Activated CD4-positive, alpha-beta memory T cell treated with anti-CD3 and anti-CD28 coated beads for 36 hours (primary cell): ENCODE measurements around the gene DENND5A. TPM values are rescaled to one million over a fixed set of nuclear protein-coding genes. Genes with fewer than 3 reads are reported as not detected.

Experiments
- CTCF ChIA-PET: fragments of 350-600 bp; sonication (Branson Sonifier 250); formaldehyde crosslinking; loops from one replicate; lab custom pipeline; 2021; ENCODE audit warnings: antibody characterized with exemption, inconsistent platforms; lab: Charles Lee
- POLR2A ChIA-PET: fragments of 350-600 bp; sonication (Branson Sonifier 250); formaldehyde crosslinking; loops from one replicate; lab custom pipeline; 2021; ENCODE audit warnings: antibody characterized with exemption; lab: Charles Lee
- DNase-seq: peaks from one replicate; pipeline ENCODE4 v3.0.0-alpha.2; 2020
- H3K27ac Mint-ChIP-seq: one replicate; pipeline ENCODE4 v1.8.0; 2021; ENCODE audit warnings: mixed read lengths
- H3K27me3 Mint-ChIP-seq: one replicate; pipeline ENCODE4 v1.8.0; 2021; ENCODE audit warnings: mixed read lengths
- H3K36me3 Mint-ChIP-seq: one replicate; pipeline ENCODE4 v1.8.0; 2021; ENCODE audit warnings: mixed read lengths
- H3K4me1 Mint-ChIP-seq: one replicate; pipeline ENCODE4 v1.8.0; 2021; ENCODE audit warnings: low read depth, mixed read lengths
- H3K4me3 Mint-ChIP-seq: one replicate; pipeline ENCODE4 v1.8.0; 2021; ENCODE audit warnings: mild to moderate bottlenecking, mixed read lengths
- H3K9me3 Mint-ChIP-seq: one replicate; pipeline ENCODE4 v1.8.0; 2021; ENCODE audit warnings: mixed read lengths
- intact Hi-C: fragments of 100-400 bp; cut with micrococcal nuclease; formaldehyde crosslinking; loops from one replicate; pipeline ENCODE4 v1.15.1; 2023
- total RNA-seq, 2 experiments: library from RNA; stranded (reverse); gene quantifications; one replicate each; pipeline ENCODE4 v1.2.3, GENCODE V29; 2021

DENND5A gene
- 10 to 100 TPM; 41.3 to 41.9 TPM for total RNA-seq

DNA sequence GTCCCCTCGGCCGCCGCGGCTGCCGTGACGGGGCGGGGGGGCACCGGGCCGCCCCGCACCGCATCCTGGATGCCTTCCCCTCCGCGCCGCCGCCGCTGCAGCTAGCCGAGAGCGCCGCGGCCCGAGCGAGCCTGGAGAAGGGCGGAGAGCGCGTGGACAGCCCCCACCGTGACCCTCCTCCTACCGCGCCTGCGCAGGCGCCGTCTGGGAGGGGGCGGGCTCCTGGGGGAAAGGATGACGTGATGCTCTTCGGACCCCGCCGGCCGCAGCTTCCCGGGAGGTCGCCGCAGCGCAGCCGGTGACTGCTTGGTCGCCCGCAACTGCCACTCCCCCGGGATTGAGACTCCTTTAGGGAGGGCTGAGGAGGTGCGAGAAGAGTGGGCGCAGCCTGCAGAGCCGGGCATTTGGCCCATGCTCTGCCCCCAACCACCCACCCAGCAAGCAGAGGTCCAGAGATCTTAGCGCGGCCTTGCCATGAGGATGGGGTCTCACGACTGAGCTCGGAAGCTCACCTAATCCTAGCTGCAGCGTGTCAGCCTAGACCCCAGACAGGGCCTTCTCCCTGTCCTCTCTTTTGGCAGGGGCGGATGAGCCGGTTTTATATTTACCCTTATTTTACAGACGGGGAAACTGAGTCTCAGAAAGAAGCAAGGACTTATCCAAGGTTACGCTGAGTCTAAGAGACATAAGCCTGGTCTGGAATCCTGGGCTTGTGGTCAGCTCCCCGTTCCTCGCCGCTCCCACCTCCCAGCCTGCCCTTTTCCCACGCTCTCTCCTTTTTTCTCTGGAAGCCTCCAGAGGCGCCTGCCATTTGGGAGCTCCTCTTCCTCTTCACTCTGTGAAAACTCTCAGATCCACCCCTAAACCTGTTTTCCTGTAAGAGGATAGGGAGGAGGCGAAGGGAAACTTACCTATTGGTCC is at the start of gene DENND5A:
Gene DENND5A (minus strand): TSS at position 140 of the 921 bp plus-strand sequence. CDS start 281 bp downstream, outside the sequence.
- Mint-ChIP-seq H3K4me3 (peak within 1 kb of the TSS; percentile 89), H3K27ac (peak within 1 kb of the TSS; percentile 96), H3K36me3 (peaks cover 7% of the 10 kb centered on the region), H3K9me3 (no peaks in the 10 kb centered on the region), H3K27me3 (peaks cover 8% of the 10 kb centered on the region), H3K4me1 (peaks cover 30% of the 10 kb centered on the region)
- ChIA-PET CTCF (interaction anchor here (0.6 to 1.3 kb wide), 5 partner anchors 15 to 1372 kb away, joined by 3 to 6 read pairs (median 3); no protein-coding TSS in a partner anchor), POLR2A (interaction anchor here (0.9 to 2.7 kb wide), 7 partner anchors 14 to 348 kb away, joined by 3 to 13 read pairs (median 7); partner anchors contain the start of genes IPO7 and ZNF143)
- DNase-seq = peak; percentile 69
- intact Hi-C loops = loop anchor here (2.0 kb wide), 3 partner anchors 15 to 263 kb away; no protein-coding TSS in a partner anchor

- CTCF ChIA-PET = interaction anchor here (1.0 to 2.8 kb wide), 2 partner anchors 10 to 72 kb away, joined by 3 to 13 read pairs; no protein-coding TSS in a partner anchor
- Mint-ChIP-seq H3K27ac (peak within 1 kb of the TSS; percentile 95), H3K4me1 (peaks cover 33% of the 10 kb centered on the region), H3K4me3 (peak within 1 kb of the TSS; percentile 97), H3K9me3 (no peaks in the 10 kb centered on the region), H3K27me3 (peaks cover 11% of the 10 kb centered on the region), H3K36me3 (peaks cover 7% of the 10 kb centered on the region)
- intact Hi-C loops = loop anchor here (1.0 to 5.0 kb wide), 9 partner anchors 34 to 443 kb away; partner anchors contain the start of genes IPO7 and TMEM9B
- DNase-seq = peak; percentile 99
- POLR2A ChIA-PET = interaction anchor here (0.9 to 1.5 kb wide), 6 partner anchors 70 to 632 kb away, joined by 3 to 13 read pairs (median 5); partner anchors contain the start of genes IPO7, RPL27A, TRIM66 and ZNF143
Measured at GRCh38 chr11:9314291-9315077, 49.3 kb upstream of the DENND5A start, which contains the start of gene TMEM41B. TMEM41B (minus strand) TSS chr11:9314593; CDS start chr11:9314441, 152 bp downstream.

DNA sequence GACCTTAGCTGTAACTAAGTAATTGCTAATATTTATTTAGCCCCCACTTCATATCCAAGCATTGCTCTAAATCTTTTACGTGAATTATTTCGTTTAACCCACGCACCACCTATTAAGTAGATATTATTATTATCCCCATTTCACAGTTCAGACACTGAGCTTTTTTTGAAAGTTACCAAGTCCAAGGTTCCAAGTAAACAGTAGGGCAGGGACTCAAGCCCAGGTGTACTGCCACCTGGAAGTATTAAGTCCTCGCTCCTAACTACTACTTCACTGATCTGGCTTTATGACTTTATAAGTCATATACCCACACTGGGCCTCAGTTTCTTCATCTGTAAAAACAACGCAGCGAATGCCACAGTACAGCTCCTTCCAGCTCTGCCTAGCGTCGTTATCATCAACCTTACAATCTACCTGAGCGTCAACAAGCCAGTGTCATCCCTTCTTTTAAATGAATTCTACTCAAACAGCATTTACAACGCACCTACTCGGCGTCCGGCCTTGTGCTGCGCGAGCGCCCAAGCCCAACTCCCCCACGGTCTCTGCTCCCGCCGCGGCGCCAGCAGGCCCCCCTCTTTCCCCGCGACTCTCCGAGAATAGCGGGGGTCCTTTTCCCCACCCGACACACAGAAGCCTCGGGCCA is 48.6 kb upstream of the DENND5A start:
- H3K4me1 Mint-ChIP-seq = peaks cover 34% of the 10 kb centered on the region
- H3K36me3 Mint-ChIP-seq = peaks cover 7% of the 10 kb centered on the region
- intact Hi-C loops = loop anchor here (1.0 to 5.0 kb wide), 9 partner anchors 33 to 444 kb away; partner anchors contain the start of genes IPO7 and TMEM9B
- ChIA-PET CTCF (interaction anchor here (0.5 to 2.8 kb wide), 5 partner anchors 9 to 263 kb away, joined by 3 to 13 read pairs (median 3); no protein-coding TSS in a partner anchor), POLR2A (interaction anchor here (0.7 to 1.2 kb wide), 6 partner anchors 49 to 148 kb away, joined by 3 to 5 read pairs (median 4); partner anchors contain the start of genes IPO7 and ZNF143)
- peak; percentile 39 for DNase-seq
- no peaks in the 10 kb centered on the region for H3K9me3 Mint-ChIP-seq
- H3K27me3 Mint-ChIP-seq = peaks cover 8% of the 10 kb centered on the region
- peak overlapping the region; percentile 95 for H3K27ac Mint-ChIP-seq
- H3K4me3 Mint-ChIP-seq = peak overlapping the region; percentile 97

DNA sequence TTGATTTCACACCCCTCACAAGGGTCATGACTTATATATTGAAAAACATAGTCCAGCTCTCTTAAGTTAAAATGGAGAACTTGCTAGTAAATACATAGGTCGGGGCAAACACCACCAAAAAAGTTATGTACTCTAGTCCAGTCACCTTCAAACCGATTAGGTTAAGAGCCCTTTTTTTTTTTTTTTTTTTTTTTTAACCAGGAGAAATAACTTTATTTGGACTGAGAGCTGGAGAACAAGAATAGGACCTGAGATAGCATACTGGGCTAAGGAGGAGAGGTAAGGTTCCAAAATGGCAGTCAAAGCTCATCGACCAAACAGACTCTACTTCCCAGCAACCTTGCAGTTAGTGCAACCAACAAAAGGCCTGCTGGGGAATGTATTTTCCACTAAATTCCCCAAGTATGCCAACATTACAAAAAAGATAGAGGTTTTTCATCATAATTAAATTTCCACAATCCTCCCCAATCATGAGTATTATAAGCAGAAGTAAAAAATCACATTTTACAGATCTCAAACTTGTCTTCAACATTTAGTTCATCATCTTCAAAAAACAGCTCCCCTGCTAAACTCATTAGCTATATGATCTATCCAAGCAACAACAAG is 45.4 kb upstream of the DENND5A start:
- Mint-ChIP-seq H3K4me3 (no peak overlapping the region), H3K27ac (no peak overlapping the region), H3K4me1 (peaks cover 43% of the 10 kb centered on the region), H3K36me3 (peaks cover 11% of the 10 kb centered on the region), H3K27me3 (no peaks in the 10 kb centered on the region), H3K9me3 (no peaks in the 10 kb centered on the region)
- DNase-seq = no peak
- CTCF ChIA-PET = no interaction called here
- intact Hi-C loops = loop anchor here (5.0 kb wide), 2 partner anchors 348 to 447 kb away; partner anchors contain the start of gene TMEM9B
- POLR2A ChIA-PET = no interaction called here

GRCh38 chr11:9304178-9304577 is 39.0 kb upstream of the DENND5A start:
- intact Hi-C loops = no loop called here
- peaks cover 4% of the 10 kb centered on the region for H3K36me3 Mint-ChIP-seq
- peaks cover 12% of the 10 kb centered on the region for H3K4me1 Mint-ChIP-seq
- no peaks in the 10 kb centered on the region for H3K9me3 Mint-ChIP-seq
- no peak overlapping the region for H3K27ac Mint-ChIP-seq
- CTCF ChIA-PET = interaction anchor here (0.6 to 0.8 kb wide), 3 partner anchors 9 to 135 kb away, joined by 3 to 6 read pairs (median 4); no protein-coding TSS in a partner anchor
- no peak overlapping the region for H3K4me3 Mint-ChIP-seq
- H3K27me3 Mint-ChIP-seq = no peaks in the 10 kb centered on the region
- no peak for DNase-seq
- POLR2A ChIA-PET = no interaction called here

DNA sequence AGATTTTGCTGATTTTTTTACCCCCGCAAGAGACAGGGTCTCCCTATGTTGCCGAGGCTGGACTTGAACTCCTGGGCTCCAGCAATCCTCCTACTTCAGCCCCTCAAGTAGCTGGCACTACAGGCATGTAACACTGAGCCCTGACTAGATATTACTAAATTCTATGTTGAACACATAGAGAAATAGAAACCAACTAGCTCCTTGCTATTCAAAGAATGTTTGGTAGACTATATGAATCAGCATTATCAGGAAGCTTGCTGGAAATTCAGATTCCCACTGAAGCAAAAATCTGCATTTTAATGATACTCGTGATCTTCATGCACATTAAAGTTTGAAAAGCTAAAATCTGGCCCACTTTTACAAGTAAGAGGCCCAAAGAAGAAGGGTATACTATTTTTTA is 37.3 kb upstream of the DENND5A start:
- H3K4me1 Mint-ChIP-seq = peaks cover 7% of the 10 kb centered on the region
- peaks cover 2% of the 10 kb centered on the region for H3K36me3 Mint-ChIP-seq
- DNase-seq = no peak
- no peaks in the 10 kb centered on the region for H3K27me3 Mint-ChIP-seq
- ChIA-PET CTCF (no interaction called here), POLR2A (no interaction called here)
- no peak overlapping the region for H3K27ac Mint-ChIP-seq
- no peak overlapping the region for H3K4me3 Mint-ChIP-seq
- intact Hi-C loops = no loop called here
- H3K9me3 Mint-ChIP-seq = no peaks in the 10 kb centered on the region

GRCh38 chr11:9301720-9302119 is 36.6 kb upstream of the DENND5A start:
- H3K4me1 Mint-ChIP-seq = peaks cover 3% of the 10 kb centered on the region
- no peak for DNase-seq
- no peaks in the 10 kb centered on the region for H3K27me3 Mint-ChIP-seq
- no peak overlapping the region for H3K4me3 Mint-ChIP-seq
- intact Hi-C loops = no loop called here
- no peaks in the 10 kb centered on the region for H3K9me3 Mint-ChIP-seq
- no peak overlapping the region for H3K27ac Mint-ChIP-seq
- H3K36me3 Mint-ChIP-seq = peaks cover under 1% of the 10 kb centered on the region
- POLR2A ChIA-PET = no interaction called here
- CTCF ChIA-PET = no interaction called here

- no peaks in the 10 kb centered on the region for H3K27me3 Mint-ChIP-seq
- H3K4me3 Mint-ChIP-seq = no peak overlapping the region
- H3K36me3 Mint-ChIP-seq = no peaks in the 10 kb centered on the region
- intact Hi-C loops = no loop called here
- ChIA-PET CTCF (no interaction called here), POLR2A (no interaction called here)
- H3K27ac Mint-ChIP-seq = no peak overlapping the region
- DNase-seq = no peak
- peaks cover 8% of the 10 kb centered on the region for H3K4me1 Mint-ChIP-seq
- H3K9me3 Mint-ChIP-seq = no peaks in the 10 kb centered on the region
Measured at GRCh38 chr11:9293646-9294045, 28.5 kb upstream of the DENND5A start.

DNA sequence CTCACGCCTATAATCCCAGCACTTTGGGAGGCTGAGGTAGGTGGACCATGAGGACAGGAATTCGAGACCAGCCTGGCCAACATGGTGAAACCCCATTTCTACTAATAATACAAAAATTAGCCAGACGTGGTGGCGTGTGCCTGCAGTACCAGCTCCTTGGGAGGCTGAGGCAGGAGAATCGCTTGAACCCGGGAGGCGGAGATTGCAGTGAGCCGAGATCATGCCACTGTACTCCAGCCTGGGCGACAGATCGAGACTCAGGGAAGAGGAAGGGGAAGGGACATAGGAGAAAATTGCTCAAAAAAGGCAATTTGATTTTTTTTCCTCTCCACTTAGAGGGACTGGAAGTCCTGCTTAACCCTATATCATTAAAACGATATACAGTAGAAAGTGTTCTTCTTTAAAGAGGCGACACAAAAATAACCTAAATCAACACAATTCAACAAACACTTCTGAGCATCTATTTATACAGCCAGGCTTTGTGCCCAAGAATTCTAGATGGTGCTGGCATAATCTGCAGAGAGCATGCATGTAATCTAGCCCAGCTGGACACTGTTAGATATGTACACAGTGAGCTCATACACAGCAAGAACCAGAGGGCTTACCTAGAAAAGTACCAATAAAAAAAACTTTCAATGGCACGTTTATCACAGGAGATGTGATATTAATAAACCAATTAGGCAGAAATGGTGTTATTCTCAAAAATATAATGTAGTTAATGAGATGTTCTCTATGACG is 20.9 kb upstream of the DENND5A start:
- peaks cover 6% of the 10 kb centered on the region for H3K36me3 Mint-ChIP-seq
- CTCF ChIA-PET = no interaction called here
- H3K9me3 Mint-ChIP-seq = no peaks in the 10 kb centered on the region
- peaks cover 13% of the 10 kb centered on the region for H3K4me1 Mint-ChIP-seq
- intact Hi-C loops = no loop called here
- no peak overlapping the region for H3K27ac Mint-ChIP-seq
- POLR2A ChIA-PET = no interaction called here
- DNase-seq = no peak
- no peak overlapping the region for H3K4me3 Mint-ChIP-seq
- no peaks in the 10 kb centered on the region for H3K27me3 Mint-ChIP-seq

GRCh38 chr11:9280655-9281301 is 15.6 kb upstream of the DENND5A start:
- no peak overlapping the region for H3K27ac Mint-ChIP-seq
- H3K36me3 Mint-ChIP-seq = peaks cover 8% of the 10 kb centered on the region

More at GRCh38 chr11:9280655-9281301, 15.6 kb upstream of the DENND5A start:
- Mint-ChIP-seq H3K4me3 (no peak overlapping the region), H3K27me3 (no peaks in the 10 kb centered on the region), H3K4me1 (peaks cover 13% of the 10 kb centered on the region), H3K9me3 (no peaks in the 10 kb centered on the region)
- CTCF ChIA-PET = interaction anchor here (0.7 to 1.7 kb wide), 6 partner anchors 114 to 1027 kb away, joined by 3 to 9 read pairs (median 4); no protein-coding TSS in a partner anchor
- POLR2A ChIA-PET = interaction anchor here (0.5 to 1.8 kb wide), 8 partner anchors 11 to 280 kb away, joined by 3 to 5 read pairs (median 3); partner anchors contain the start of genes DENND5A and ZNF143
- intact Hi-C loops = loop anchor here (1.0 to 2.0 kb wide), 2 partner anchors 16 to 34 kb away; partner anchors contain the start of genes DENND5A and TMEM41B
- DNase-seq = peak; percentile 69
